Activated CD8-positive, alpha-beta memory T cell treated with anti-CD3 and anti-CD28 coated beads, Interleukin-2, amount 50 U/mL, for 4 hours (primary cell): ENCODE results near the gene PLXNB2.

Experiments
- DNase-seq: peaks from one replicate; pipeline ENCODE4 v3.0.0-alpha.2; 2020

The PLXNB2 gene

DNA sequence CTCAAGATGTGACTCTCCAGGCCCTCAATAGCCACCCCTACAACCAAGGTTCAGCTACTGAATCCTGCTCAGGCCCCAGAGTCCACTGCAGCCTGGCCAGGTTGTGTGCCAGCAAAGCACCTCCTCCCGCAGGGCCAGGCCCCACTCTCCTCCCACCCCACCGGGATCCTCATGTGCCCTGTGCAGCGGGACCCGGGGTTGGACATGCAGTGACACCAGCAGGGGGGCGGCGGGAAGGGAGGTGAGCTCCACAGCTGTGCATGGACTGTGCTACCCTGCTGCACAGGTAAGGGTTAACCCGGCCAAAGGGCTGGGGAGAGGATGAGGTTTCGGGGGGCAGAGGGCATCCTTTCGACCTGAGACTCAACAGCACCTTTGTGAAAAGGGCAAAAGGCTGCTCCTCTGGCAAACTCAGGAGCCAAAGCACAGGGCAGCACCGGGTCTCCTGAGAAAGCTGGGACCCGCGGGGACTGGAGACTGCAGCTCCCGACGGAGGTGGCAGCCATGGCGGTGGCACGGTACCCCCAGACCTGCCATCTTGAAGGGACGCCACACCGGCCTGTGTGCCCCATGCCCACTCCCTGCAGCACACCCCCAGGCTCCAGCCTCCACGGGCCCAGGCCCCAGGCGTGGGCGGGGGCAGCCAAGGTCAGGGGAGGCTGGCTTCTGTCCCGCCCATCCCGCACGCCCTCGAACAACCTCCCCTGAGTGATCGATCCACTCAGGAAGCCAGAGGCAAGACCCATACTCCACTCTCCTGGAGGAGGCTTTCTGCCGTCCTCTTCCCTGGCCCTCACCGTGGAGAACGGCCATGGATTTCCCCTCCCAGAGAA, 10.6 kb downstream of the PLXNB2 start:
- no peak for DNase-seq

DNA sequence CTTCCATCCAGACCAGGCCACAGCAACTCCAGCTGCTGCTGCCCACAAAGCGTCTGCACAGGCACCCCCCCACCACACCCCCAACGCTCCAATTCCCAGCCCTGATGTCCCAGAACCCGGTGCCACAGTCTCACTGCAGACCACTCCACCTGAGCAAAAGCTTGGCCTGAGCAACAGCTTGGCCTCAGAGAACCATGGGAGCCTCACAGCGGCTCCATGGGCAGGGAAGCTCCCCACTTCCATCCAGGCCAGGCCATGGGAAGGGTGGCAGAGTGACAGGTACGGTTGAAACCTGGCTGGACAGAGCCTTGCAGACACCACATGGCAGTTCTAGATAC, 13.2 kb downstream of the PLXNB2 start:
- no peak for DNase-seq

DNA sequence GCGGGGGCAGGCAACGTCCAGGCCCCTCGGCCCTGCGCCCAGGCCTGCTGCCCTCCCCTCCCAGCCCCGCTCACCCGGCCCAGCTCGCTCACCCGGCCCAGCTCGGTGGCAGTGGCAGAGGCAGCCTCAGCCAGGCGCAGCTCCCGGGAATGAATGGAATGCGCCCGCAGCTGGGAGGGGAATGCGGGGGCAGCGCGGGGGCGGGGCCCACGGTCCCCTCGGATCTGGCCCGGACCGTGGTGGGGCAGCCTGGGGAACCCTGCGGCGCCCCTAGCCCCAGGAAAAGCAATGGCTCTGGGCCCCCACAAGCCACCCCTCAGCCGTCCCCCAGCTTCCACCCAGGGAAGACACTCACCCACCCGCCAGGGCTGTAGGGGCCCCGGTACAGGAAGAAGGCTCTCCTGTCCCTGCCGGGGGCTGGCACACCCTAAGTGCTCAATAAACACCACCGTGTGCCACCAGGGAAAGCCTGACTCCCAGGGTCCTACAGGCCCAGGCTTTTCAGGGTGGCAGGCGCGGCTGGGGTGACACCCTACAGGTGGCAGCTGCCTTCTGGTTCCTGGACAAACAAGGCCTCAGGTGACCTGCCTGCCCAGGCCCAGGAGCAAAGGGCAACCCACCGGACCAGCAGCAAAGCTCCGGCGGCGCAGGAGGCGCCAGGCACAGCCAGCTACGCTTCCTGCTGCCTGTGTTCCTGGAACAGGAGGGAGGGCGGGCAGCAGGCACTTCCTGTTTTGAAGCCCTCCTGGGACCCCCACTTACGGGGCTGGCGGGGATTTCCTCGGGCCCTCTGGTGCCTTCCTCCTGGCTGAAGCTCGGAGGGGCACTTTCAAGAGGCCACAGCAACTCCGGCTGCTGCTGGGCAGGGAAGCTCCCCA, 13.8 kb downstream of the PLXNB2 start:
- no peak for DNase-seq

DNA sequence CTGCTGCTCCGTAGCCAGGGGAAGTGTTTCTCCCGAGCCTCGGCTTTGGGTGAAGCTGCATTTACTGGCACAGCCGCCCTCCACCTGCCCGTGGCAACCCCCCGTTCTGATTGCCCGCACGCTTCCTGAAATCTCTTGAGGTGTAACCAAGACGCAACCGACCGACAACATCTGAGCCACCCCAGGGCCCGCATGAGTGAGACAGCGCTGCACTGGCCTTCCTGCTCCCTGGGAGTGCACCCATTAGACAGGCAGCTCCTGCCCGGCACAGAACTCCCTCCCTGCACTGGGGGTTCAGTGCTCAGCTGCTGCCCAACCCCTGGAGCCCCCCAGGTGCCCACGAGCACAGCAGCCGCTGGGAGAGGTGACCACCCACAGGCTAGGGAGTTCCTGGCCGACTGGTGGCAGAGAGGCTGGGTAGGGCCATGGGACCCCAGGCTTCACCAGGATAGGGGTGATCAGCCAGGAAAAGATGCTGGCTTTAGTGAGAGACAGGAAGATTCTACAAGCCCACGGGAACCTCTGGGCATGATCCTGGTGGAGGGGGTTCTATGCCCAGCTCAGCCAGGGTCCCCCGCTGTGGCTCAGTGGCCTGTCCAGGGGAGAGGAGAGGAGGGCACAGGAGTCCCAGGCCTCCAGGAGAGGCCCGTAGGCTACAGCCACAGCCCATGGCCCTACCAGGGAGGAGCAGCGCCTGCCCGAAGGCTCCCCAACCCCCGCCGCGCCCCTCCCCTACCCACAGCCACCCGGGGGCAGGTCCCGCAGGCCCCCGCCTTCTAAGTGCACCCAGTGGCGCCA, 14.6 kb downstream of the PLXNB2 start:
- no peak for DNase-seq

DNA sequence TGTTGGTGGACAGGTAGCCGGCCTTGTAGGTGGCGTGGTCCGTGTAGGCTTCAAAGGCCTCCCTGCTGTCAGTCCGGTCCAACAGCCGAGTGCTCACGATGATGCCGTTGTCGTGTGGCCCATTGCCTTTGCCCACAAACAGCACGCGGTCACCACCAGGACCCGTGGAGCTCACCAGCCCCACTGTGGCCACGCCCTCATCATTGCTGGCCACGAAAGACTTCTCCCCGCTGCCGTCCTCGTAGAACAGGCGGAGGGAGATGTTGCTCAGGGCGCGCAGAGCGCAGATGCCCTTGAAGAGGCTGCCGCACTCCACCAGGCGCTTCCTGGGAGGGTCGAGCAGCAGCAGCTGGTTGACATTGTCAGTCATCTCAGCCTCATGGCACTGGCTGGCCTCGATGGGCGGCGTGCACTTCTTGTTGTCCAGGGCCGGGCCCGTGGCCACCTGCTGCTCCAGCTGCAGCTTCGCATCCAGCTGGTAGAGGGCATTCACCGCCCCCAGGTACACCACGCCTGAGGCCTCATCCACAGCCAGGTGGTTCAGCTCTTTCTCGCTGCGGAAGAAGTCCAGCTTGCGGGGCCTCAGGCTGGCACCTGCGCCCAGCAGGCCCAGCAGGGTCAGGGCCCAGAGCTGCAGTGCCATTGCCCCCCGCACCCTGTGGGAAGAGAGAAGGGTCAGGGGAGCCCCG, 17.4 kb downstream of the PLXNB2 start:
- no peak for DNase-seq

DNA sequence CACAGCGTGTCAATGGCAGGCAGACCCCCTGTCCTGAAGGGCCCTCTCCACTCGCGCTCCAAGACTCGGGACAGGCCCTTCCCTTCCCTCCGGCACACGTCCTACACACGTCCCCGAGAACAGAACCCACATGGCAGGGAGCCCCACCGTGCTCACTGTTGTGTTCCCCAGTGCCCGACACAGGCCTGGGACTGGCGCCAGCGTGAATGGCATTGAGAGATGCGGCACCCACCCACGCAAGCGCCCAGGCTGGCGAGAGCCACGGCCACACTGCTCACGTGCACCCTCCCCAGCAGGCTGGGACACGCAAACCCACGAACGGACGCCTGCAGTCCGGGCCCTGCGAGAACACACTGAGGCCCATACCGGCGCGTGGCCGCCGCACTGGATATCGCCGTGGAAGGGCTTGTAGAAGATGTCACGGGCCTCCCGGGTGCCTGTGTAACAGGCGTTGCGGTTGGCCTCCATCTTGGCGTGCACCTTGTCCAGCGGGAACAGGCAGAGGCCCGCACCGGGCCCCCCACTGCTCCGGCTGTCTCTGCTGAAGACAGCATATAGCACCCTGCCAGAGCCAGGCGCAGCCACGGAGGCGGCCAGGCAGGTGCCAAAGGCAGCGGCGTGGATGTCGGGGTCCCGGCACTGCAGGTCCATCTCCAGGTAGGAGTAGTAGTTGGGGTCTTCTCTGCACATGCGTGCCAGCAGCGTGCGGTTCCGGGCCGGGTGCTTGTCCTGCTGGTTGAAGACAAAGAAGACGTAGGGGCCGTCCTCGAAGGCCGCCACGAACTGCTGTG, 18.1 kb downstream of the PLXNB2 start:
- no peak for DNase-seq

DNA sequence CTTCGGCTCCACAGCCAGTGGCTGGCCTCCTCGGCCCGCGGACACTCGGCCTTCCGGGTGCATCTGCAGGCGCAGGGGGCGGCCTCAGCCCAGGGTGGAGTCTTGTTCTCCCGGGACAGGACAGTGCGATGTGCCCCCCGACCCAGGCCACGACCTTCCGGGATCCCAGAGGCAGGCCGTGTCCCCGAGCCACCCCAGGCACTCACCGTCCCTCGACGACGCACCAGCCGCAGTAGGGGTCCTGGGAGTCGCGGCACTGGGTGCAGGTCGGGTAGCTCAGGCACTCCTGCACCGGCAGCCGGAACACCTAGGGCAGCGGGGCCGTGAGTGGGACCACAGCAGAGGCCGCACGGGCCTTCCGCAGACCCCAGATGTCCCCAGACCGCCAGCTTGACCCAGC, 19.7 kb downstream of the PLXNB2 start:
- no peak for DNase-seq

DNA sequence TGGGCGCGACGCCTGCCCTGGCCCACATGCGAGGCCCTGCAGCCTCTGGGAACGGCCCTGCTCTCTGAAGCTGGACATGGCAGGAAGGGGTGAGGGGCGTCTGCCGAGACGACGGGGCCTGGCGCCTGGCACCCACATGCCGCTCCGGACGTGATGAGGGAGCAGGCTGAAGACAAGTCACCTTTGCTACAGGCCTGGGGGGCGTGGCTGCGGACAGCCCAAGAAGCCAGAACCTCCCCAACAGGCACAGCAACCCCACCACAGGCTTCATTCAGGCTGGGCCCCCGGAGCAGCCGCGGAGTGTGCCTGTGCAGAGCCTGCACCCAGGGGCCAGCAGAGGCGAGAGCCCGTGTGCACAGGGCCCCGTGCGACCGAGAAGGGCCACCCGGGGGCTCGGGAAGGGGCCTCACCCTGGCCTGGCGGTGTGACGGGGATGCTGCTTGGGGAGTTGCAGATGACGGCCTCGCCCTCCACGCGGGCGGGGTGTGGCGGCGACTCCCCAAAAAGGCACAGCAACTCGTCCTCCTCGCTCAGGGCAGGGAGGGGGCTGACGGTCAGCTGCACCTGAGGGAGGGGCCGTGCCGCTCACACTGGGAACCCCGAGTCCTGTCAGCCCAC, 20.6 kb downstream of the PLXNB2 start:
- DNase-seq, result no peak

DNA sequence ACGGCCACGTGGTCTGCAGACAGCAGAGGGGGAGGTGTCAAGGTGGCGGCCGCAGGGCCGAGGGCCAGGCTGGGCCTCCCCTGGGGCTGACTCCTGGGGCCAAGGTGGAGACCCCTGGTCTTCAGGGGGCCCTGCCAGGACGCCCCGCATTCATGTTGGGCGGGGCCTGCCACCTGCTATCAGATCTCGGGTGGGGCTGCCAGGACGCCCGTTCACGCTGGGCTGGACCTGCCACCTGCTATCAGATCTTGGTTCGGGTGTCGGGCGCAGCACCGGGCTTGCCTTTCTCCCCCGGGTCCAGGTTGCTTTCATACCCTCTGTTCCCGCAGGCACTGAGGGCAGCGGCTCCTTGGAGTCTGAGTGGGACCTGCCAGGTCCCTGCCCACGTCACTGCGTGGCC, 21.2 kb downstream of the PLXNB2 start:
- no peak for DNase-seq

DNA sequence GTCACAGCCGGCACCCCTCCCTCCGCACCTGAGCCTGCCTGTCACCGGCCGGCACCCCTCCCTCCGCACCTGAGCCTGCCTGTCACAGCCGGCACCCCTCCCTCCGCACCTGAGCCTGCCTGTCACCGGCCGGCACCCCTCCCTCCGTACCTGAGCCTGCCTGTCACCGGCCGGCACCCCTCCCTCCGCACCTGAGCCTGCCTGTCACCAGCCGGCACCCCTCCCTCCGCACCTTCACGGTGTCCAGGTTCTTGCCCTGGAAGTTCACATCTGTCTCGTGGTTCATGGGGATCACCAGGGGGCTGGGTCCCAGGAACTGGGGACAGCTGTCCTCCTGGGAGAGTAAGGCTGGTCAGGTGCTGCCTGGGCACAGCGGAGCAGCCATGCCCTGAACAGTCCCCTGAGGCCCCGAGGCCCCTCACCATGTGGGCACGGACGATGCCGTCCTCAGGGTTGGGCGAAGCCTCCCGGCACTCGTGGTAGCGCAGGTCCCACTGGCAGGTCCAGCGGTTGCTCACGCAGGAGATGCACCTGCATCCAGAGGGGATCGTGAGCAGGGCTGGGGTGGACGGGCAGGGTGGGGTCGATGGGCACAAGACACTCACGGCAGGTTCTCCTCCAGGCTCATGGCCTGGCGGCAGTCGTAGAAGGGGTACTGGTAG, 21.7 kb downstream of the PLXNB2 start:
- DNase-seq, result no peak

DNA sequence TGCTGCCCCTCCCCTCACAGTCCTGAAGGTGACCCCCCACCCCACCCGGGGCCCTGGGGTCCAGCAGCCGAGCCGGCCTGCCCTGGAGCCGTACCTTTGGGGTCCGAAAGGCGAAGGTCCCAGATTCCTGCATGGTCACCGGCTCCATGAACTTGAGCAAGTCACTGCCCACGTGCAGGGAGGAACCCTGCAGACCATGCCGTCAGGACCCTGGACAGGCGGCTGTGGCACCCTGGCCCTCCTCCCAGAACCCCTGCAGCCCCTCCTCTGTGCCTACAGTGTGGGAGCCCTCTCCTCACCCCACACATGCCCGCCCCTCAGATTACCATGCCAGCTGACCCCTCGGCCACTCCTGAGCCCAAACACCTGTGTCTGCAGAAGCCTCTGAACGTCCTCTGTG, 23.0 kb downstream of the PLXNB2 start:
- no peak for DNase-seq

DNA sequence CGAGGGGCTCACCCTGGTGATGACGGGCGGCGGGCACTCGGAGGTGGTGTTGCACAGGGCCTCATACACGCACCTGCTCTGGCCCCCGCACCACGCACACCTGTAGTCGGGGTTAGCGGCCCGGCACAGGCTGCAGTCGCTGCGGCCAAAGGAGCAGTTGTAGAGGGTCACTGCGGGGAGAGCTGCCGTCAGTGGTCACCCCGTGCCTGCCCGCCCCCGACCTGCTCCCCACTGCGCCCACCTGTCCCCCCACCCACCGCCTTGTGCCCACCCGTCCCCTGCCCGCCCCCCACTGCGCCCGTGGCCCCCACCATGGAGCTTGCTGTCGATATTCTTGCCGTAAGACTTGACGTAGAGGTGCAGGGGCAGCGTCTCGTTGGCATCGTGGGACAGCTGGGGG, 23.6 kb downstream of the PLXNB2 start:
- DNase-seq, result no peak

DNA sequence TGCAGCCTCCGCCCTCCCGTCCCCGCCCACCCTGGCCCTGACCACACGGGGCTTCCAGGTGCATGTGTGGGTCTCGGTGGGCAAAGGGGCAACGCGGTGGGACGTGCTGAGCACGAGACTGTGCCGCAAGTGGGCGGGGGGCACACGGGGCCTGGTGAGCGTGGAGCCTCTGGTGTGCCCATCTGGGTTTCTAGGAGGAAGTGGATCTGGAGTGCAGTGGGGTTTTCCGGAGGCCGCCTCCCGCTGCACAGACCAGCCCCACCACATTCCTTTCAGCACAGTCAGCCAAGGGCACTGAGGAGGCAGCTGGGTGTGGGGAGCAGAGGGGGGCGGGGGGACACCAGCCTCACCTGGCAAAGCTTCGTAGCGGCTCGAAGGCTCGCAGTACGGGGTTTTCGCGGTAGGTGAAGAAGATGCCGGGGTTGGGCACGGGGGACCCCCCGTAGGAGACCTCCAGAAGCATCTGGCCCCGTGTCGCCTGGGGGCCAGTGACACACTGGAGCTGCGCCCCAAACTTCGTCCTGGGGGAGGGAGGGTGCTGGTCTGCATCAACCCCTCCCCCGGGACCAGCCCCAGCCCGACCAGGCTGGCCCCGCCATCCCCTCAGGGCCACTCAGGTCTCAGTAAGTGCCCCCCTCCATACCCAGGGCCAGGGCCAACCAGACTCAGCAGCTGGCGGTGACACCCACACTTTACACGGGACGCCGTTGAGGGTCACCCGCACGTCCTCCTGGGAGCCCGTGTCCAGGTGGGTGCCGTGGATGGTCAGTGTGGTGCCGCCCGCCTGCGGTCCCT, 24.9 kb downstream of the PLXNB2 start:
- DNase-seq, result no peak

DNA sequence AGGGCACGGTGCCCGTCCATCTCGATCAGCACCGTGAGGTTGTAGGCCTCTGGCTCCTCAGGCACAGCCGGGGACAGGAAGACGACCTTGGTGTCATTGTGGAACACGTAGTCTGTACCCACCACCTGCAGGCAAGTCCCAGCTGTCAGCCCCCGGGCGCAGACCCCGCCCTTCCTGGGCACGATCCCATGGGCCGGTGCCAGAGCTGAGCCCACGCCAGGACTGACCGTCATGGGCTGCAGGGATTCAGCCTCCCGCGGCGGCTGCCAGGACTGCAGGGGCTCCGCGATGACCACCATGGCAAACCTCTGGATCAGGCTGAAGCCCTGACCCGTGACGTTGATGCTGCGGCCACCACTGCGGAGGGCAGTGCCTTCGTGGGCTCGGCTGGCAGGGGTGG, 25.5 kb downstream of the PLXNB2 start:
- DNase-seq, result no peak

DNA sequence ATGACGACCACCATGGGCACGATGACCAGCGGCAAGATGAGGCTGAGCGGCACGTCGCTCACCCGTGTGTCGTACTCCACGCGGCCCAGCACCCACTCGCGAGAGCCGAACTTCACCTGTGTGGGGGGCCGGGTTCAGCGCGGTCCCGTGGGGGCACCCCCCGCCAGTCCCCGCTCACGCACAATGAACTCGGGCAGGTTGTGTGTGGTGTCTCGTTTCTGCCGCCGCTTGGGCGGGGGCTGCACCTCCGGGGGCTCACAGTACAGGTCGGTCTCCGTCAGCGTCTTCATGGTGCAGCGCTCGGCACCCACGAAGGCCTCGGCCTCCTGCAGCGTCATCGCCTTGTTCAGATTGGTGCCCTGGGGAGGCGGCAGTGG, 26.1 kb downstream of the PLXNB2 start:
- no peak for DNase-seq

DNA sequence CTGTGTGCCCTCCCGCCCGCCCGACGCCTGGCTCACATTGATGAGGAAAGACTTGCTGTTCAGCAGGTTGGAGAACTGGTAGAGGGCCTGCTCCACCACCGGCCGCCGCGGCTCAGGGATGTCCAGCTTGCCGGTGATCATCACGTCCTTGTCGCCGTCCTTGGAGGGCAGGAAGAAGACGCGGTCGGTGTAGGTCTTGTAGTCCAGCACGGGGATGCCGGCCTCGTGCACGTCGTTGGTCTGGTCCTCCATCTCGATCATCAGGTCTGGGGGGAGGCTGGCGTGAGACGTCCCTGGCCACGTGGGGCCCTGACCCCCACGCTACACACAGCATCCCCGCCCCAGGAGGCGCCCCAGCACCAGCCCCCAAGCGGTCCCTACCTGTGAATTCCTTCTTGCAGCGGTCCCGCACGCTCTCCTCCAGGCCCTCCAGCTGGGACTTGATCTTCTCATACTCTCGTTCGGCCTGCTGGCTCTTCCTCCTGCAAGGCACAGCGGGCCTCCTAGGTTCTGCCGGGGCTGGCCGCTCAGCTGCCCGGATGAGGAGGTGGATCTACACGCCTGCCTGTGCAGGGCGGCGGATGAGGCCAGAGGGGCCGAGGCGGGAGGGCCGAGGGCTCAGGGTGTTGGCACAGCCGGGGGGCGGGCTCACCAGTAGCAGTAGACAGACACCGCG, 26.6 kb downstream of the PLXNB2 start:
- DNase-seq, result no peak

DNA sequence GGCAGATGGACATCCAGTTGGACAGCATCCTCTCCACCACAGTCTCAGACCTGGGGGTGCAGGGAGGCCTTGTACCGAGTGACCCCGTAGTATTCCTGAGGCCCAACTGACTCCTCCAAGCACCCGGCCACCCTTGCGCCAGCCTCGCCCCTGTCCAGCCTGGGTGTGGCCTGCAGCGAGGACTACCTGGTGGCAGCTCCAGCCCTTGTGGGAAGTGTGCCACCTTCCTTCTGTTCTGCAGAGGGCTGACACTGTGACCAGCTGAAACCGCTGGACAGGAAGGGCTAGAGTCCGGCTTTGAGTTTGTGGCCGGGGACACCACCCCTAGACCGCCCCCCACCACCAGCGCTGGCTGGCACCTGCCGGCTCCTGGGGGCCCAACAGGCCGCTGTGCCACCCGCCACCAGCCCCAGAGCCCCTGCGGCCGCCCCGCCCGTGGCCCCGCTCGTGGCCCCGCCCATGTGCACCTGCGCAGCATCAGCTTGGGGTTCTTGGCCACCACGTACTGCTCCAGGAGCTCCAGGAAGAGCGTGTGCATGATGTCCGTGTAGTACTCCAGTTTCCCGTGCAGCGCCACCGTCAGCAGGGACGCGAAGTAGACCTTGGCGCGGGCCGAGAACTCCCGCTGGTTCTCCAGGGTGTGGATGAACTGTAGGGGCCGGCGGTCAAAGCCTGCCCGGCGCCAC, 27.3 kb downstream of the PLXNB2 start:
- DNase-seq, result no peak

DNA sequence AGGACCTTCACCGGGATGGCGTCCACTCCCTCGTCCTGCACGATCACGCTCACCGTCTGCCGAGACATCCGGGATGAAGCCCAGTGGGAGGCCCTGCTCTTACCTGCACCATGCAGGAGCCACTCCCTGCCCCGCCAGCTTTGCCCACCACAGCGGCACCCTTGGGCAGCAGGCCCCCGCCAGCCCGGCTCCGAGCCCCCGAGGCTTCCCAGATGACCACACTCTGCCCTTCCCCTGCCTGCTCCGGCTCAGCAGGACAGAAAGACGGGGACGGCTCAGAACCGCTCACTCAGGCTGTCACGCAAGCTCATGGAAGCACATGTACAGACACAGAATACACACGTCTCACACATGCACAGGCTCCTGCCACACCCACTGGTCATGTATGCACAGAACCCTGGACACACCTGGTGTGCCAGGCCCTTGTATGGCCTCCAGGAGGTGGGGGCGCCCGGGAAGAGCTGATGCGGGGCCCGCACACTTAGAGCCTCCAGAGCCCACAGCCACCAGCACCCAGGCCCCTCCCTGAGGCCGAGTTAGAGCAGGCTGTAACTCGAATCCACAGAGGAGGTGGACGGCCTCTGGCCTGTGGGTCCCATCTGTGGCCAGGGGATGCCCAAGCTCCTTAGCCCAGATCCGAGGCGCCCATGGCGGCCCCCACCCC, 28.4 kb downstream of the PLXNB2 start:
- no peak for DNase-seq
